Hematopoietic multipotent progenitor cell (in vitro differentiated cells): ENCODE measurements around the gene FARS2. TPM values are rescaled to one million over a fixed set of nuclear protein-coding genes. Genes with fewer than 3 reads are reported as not detected.

Experiments used
- DNase-seq, 3 donors: peaks; one replicate each; pipeline ENCODE4 v3.0.0-alpha.2; 2011 to 2015; ENCODE audit warnings: low read depth in 2 of 3, low spot score in 2 of 3
- total RNA-seq: library from RNA; depleted of rRNA; stranded (reverse); fragments of >200 nt; gene quantifications from one replicate; pipeline ENCODE4 v1.2.3, GENCODE V29; 2012

FARS2 gene
- total RNA-seq, 1 donor = 47.1 TPM

DNA sequence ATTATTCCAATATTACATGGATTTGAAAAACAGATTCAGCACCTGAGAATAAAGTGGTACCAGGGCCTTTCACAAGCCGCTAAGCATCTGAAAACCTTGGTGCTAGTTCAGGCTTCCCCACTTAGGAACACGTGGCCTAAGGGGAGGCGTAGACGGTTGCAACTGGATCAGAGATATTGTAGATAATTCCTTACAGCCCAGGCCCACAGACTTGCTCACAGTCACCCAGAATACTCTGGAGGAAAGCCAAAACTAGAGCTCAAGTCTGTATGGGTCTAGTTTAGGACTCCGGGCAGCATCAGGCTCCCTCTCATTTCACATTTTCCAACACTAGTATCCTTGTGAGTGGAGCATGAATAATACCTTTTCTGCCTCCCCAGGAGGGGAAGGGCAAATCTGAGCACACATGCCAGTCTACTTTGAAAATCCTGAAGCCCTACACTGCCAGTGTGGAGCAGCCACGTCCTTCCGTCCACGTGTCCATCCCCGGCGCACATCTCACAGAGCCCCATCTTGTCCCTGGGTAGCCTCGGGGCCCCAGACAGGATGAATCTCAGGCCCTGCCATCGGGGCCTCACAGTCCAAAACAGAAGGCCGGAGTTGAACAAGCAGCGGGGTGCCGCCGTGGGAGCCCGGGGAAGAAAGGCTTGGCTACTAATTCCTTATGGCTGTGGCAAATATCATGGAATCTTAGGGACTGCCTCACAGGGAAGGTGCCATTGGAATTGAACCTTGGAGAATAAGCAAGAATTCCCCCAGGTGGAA, 446.1 kb downstream of the FARS2 start:
- DNase-seq = no peak

DNA sequence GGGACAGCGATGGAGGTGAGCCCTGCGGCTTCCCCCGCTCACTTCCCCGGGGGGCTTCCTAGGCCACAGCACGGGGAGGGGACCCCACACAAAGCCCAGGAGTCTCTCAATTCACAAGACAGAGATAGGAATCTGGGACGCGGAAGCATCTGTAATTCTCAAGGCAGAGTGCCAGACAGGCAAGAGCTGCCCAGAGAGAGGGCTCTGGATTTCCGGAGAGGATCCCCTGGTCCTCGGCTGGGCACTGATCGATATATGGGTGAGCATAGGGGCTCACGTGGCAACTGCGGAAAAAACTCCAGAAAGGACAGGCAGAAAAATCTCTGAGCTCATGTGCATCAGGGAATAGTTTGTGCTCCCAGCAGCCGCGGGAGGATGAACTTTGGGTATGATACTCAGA, 449.2 kb downstream of the FARS2 start:
- DNase-seq = no peak

DNA sequence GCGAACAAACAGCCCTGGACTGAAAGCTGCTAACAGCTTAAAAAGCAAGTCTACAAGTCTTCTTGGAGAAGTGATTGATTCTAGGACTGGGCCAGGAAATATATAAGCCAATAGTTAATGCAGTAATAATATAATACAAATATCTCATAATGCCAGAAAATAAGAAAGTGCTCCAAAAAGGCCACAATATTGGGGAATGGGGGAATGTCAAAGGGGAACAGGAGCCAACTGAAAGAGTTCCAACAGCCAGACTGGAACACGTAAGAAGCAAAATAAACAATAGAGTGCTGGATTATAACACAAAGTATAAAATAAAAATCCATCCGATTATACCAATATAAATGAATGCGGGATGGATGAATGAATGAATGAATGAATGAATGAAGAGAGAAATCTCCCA, 449.6 kb downstream of the FARS2 start:
- no peak for DNase-seq

DNA sequence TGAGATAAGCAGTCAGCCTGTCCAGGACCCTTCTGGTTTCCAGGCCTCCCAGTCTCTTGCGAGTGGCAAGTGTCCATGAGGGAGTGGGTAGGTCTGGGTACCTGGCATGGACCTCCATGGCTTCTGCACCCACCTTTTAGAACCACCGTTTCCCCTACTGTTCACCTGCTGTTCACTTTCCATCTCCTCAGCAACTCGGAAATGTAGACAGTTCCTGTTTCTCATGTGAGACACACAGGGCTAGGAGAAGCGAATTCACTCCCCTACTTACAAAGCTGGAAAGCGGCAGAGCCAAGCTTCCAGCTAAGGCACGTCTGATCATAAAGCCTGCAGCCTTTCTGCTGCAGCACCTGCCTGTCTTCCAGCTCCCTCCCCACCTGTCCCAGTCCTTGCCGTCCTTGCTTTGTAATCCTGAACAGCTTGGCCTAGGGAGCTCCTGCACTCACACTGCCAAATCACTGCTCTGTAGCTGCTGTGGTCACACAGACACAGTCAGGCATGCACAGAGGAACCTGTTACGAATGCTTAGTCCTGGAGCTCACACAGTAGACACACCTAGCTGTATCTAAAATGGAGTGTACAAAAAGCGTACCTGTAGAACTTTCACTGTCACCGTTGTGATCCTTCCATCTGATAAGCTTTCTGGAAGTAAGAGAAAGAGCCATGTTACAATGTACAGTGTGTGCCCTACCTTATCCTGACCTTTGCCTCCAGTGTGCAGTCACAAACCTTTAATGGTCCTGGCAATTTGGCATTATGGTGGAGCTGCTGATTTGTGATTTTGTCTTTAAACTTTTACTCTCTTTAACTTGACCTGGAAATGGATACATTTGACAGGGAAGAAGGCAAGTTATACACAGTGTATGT, 451.3 kb downstream of the FARS2 start:
- no peak for DNase-seq

DNA sequence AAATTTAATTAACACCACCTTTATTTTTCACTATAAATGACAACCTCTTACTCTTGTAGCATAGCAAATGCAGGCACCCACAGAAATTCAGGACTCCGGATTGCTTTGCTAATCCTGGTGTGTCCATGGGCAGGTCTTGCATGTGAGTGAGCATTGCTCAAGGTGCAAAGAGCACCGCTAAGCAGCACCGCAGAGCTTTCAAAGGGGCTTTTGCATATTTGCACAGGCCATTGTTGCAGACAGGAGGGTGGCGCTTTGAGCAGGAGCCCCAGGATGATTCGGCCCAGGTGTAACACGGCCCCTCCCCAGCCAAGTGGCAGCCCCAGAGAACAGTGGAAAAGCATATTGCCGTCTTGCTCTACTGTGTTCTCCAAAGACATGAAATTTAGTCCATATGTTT, 452.2 kb downstream of the FARS2 start:
- no peak for DNase-seq

DNA sequence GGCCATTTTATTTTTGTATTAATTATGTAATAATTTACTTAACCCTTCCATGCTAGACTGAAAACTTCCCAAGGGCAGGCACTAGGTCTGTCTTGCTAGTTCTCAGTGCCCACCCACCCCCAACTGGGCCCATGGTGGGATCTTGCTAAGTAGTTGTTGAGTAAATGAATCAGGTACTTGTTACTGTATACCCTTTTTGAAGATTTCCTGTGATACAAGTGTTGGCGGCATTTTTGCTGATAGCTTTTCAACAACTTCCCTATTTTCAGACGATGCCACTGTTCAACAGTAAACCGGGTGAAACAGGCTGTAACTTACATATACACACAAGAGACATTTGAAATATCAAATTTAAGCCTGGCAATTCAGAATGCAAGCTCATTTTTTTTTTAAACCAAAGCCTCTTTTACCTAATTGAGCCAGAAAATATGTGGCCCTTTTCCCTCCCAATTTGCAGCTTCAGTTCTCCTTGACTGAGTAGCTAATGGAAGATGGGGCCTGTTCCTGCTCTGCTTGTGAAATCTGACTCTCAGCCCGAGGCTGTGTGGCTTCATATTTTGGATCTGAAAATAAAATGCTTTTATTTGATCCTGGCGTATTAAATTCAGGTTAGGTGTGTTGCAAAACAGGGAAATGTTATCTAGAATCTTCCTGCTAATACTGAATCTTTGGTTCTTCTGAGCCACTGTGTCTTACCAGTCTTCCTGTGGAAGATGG, 457.1 kb downstream of the FARS2 start:
- DNase-seq = peak in 2 of 3 donors; percentile 12 to 63

DNA sequence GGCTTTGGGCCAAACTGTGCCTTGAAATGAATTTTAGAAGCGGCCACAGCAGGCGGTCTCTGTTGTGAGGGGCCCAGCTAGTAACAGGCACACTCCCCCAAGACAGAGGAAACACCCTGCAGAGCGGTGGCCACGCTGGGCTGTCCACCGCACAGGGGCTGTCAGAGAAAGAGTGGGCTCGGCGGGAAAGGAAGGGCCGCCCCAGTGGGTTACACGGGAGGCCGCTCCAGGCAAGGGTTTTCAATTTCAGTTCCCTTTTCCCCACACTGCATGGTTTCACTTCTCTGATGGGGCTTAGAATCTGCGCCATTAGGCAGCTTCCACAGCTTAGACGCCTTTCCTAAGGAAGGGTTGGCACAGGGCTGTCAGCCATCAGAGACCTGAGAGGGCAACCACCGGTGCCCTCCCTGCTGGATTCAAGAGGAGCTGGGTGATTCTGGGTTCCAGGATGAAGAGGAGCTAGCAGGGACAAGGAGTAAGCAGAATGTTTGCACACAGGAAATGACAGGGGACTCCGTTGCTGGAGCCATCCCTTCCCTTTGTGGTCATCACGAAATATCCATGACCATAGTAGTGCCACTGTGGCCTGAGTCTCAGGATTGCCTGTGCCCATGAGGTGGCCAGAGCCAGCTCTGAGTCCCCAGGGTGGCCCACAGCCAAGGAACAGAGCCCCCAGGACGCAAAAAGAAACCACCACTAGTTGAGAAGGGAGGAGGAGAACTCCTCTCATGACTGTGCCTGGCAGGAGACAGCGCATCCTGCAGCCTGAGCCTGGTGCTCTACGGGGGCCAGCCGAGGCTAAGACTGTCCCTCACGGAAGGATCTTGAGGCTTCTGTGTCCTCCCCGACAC, 462.8 kb downstream of the FARS2 start:
- DNase-seq = peak in 2 of 3 donors; percentile 18 to 57

DNA sequence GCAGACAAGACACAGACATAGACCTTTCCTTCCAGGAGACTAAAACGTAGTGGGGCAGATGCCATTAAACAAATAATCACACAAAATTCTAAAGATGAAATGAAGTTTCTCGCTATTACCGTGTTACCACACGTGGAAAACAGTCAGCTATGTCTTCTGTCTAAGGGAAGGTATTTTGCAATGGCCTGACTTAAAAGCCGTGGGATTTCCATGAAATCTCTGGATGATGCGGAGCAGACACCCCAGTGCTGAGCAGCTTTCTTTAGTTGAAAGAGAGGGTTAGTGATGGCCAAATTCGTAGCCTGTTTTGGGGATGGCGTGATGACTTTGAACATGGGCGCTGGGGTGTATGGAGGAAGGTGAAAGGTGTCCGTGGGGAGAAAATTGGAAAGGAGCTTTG, 463.6 kb downstream of the FARS2 start:
- no peak for DNase-seq

DNA sequence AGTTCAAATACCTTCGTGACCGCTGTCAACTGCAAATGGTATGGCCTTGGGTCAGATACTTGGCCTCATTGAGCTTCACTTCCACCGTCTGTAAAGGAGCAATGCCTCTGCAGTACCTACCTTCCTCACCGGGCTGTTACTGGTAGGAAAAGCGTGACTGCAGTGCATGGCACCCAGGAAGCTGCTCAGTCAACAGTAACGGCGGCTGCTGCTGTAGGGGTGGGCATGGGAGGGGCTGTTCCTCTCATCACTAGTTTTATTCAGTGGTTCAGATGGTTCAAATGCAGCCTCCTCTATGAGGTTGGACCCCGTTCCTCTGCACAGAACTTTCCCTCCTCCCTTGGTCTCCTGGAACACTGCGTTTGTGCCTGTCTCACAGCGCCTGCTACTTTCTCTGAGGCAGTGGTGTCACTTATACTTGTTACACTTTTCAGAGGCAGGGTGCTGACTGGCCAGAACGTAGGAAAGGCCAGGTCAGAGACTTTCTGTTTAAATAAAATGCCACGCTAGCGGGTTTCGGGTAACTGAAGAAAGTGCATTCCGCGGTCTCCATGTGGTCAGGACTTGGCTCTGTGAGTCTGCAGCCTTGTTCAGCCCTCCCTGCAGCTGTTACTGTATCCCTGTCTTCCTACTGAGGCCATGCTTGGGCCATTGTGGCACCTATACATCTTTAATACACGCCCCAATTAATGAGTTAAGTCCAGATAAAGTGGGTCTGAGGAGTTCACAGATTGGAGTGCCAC, 465.8 kb downstream of the FARS2 start:
- no peak for DNase-seq

DNA sequence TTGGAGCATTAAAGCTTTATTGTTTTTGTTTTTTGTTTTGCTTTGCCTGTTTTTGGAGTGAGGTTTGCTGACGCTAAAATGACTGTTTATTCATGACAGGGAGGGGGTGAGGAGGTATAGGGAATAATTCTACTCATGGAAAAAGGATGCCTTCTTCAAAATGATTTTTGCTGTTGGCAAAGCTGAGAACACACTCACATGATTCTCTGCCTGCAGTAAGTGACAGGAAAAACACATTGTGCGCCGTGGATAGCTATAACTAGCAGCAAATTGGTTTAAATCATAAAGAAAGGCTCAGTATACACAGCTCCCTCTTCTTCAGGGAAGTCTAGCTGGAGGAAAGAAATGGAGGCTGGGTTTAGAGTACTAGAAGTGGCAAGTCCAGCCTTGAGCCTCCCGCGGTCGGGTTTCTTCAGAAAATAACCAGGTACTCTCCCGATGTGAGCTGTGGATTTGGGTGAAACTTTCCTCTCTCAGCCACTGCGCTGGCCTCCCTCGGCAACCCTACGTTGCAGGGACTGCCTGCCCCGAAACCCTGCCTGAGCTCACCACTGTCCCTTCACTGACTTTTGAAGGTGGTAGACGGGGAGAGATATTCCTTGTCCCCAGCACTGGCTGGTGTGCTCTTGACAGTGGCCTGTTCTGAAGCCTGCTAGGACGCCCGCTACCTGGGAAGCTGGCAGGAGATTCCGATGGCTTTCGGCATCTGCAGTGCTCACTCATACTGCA, 467.2 kb downstream of the FARS2 start:
- no peak for DNase-seq

DNA sequence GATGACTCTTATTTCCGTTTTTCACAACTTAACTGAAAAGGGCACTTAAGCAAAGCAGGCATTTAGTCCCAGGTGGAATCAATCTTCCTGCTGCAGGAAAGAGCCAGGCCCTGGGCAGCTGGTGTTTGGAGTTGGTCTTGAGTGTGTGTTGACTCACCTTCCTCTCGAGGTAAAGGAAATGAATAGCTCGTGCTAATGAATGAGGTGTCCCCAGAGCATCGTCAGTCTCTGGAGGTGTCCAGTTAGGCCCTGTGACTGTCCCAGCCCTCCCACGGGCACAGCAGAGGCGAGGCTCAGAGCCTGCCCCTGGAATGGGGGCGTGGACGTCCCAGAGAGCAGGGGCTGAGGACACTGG, 467.7 kb downstream of the FARS2 start:
- no peak for DNase-seq

DNA sequence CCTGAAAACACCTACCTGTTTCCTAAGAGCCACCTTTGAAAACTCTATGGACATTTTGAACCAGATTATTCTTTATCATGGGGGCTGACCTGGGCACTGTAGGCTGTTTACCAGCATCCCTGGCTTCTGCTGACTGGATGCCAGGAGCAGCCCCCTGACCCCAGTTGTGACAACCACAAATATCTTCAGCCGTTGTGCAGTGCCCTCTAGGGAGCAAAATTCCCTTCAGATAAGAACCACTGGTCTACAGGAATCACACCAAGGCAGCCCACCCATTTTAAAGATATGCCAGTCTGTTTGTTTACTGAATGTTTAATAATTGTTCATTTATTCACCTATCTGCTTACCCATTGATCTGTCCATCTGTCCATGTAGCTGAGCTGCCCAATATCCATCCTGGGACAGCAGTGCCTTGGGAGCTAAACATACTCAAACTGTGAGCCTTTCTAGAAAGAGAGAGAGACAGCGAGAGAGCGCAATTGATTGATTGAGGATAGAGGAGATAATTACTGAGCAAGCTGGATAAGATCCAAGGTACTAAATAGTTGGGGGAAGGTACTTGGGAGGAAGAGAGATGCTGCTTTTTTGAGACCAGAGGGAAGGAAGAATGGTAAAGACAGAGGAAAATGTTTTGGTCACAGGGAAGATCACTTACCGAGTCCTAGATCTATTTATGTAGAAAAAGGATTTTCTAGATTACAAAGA, 468.7 kb downstream of the FARS2 start:
- DNase-seq = no peak

DNA sequence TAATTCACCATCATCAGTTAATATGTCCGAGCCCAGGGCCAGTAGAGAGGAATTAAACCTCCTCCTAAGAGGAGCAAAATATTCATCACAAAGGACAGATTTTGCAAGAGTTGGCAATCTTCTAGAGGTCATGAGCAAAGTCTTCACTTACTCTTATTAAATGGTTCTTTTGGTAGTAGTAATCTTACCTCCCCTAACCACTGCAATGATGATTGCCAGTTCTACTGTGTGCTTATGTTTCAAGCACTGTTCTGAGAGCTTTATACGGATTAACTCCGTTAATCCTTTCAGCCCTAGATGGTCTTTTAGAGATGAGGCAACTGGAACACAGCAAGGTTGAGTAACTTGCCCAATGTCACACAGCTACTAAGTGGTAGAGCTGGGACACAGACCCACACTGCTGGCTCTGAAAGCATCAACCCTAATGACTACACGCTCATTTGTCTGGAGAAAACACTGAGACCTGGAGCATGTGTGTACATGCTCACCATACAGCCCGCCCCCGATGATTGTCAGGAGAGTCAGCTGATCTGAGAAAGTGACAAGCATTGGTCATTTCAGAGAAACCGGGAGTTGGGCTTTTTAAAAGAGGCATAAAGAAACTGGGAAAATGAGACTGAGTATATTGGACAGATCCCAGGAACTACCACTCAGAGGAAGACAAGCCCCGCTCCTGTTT, 469.4 kb downstream of the FARS2 start:
- DNase-seq = no peak

DNA sequence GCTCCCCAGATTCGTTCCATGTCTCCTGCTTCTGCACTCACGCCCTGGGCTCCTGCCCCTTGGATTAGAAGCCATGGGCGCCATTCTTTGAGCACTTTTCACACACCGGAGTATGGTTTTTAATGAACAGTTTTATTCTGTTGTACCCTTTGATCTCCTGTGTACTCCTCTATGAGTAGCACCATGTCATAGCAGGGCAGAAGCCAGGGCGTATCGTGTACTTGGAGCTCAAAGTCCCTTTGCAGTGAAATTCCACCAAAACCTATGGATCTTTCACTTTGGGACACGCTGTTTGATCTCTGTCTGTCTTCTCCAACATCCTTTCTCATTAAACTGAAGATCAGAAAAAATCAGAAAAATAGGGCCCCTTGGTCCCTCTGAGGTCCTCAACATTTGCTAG, 470.1 kb downstream of the FARS2 start:
- no peak for DNase-seq

DNA sequence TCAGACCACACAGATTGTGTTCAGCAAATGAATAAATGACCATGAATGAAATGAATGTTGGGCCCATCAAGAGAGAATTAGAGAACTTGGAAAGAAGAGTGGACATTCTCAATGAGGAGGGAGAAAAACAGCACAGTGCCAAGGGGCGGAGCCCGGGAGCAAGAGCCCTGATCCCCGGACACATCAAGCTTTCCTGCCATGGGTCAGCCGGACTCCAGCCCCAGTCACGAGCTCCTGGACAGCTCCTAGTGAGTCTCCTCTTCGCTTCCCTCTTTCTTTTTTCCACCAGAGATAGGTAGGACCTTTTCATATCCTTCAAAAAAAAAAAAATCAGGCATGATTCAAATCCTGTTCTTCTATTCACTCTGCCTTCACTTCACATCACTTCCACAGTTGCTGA, 471.2 kb downstream of the FARS2 start:
- DNase-seq = no peak

DNA sequence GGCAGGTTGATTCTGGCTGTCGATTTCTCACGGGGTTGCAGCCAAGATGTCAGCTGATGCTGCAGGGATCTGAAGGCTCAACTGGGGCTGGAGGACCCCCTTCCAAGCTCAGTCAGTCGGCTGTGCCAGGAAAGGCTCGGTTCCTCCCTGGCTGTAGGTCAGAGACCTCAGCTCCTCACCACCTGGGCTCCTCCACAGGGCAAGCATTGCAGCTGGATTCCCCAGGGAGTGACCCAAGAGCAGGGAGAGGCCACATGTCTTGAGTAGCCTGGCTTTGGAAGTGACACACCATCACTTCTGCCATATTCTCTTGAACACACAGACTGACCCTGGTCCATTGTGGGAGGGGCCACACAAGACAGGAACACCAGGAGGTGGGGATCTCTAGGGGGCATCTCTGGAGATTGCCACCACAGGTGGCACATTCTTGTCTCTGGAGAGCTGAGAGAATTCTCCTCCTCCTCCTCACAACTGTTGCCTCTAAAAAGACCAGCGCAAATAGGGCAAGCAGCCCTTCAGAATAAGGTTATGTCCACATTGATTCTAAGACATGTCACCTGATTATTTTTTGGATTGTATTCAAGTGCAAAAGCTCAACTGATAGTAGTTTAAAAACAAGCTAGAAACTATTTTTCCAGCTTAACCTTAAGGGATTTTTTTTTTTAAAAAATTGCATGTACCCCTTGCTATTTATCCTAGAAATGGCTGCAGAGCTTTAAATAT, 474.9 kb downstream of the FARS2 start:
- DNase-seq = no peak

DNA sequence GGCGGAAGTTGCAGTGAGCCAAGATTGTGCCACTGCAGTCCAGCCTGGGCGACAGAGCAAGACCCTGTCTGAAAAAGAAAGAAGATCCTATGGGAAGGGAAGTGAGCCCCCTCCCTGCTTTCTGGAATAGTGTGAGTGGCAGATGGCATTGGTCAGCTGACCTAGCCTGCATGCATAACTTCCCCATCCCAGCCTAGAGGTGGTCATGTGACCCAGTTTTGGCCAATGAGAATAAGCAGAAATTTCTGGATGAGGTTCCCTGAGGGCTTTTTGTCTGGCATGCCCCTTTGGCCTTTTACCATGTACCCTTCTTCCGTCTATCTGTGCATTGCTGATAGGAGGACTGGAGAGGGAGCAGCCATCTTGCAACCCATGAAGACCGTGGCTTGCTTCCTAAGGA, 476.1 kb downstream of the FARS2 start:
- DNase-seq = no peak
